Measurements from ENCODE around the gene DMRTC1B.
"Not testable (repeated sequence)": the region's sequence is repeated elsewhere in the genome, so short reads cannot be mapped to it uniquely, and the experiment has no call there.

GRCh38 chrX:72788142-72788541 is 11.5 kb downstream of the DMRTC1B start:
- TF ChIP-seq CTCF (IDR thresholded peaks at IDR 0.05); POLR2A (IDR thresholded peaks at IDR 0.05); POLR2AphosphoS5 (IDR thresholded peaks at IDR 0.05; ENCODE audit: insufficient read depth in 1 of 2, low read depth in 1 of 2): not testable (repeated sequence)
